HG03139 (cell line): Measurements from ENCODE around the gene ALCAM.
A peak's percentile ranks its signal among the peaks of the same experiment; 100 is the strongest.

Experiments used
- ATAC-seq: cut with Tn5 transposase; IDR thresholded peaks from one replicate; pipeline ENCODE4 v1.9.1; 2021; ENCODE audit not compliant: unreplicated experiment

Gene ALCAM

GRCh38 chr3:105366326-105367062 lies at the start of gene ALCAM:
Gene ALCAM (plus strand): TSS chr3:105366909.
- peak; percentile 53 for ATAC-seq

GRCh38 chr3:105317841-105318240 lies 48.9 kb upstream of the ALCAM start:
- ATAC-seq, result no peak

- peak; percentile 79 for ATAC-seq
Measured at GRCh38 chr3:105322570-105323273, 44.0 kb upstream of the ALCAM start.

- ATAC-seq, result peak; percentile 32
Measured at GRCh38 chr3:105323274-105323599, 43.5 kb upstream of the ALCAM start.

GRCh38 chr3:105324951-105325350 lies 41.8 kb upstream of the ALCAM start:
- ATAC-seq, result no peak

- ATAC-seq, result no peak
Measured at GRCh38 chr3:105327662-105328337, 38.9 kb upstream of the ALCAM start.

- no peak for ATAC-seq
Measured at GRCh38 chr3:105328338-105328730, 38.4 kb upstream of the ALCAM start.

GRCh38 chr3:105332961-105333360 lies 33.7 kb upstream of the ALCAM start:
- no peak for ATAC-seq

GRCh38 chr3:105334138-105334882 lies 32.4 kb upstream of the ALCAM start:
- peak; percentile 75 for ATAC-seq

- ATAC-seq, result no peak
Measured at GRCh38 chr3:105339946-105340345, 26.8 kb upstream of the ALCAM start.

- no peak for ATAC-seq
Measured at GRCh38 chr3:105343991-105344390, 22.7 kb upstream of the ALCAM start.

- ATAC-seq, result no peak
Measured at GRCh38 chr3:105345156-105345555, 21.6 kb upstream of the ALCAM start.

GRCh38 chr3:105347625-105348302 lies 18.9 kb upstream of the ALCAM start:
- ATAC-seq, result no peak

GRCh38 chr3:105348307-105348706 lies 18.4 kb upstream of the ALCAM start:
- ATAC-seq, result no peak

- no peak for ATAC-seq
Measured at GRCh38 chr3:105349684-105350387, 16.9 kb upstream of the ALCAM start.

GRCh38 chr3:105351821-105352220 lies 14.9 kb upstream of the ALCAM start:
- no peak for ATAC-seq

- ATAC-seq, result no peak
Measured at GRCh38 chr3:105352976-105353375, 13.7 kb upstream of the ALCAM start.

GRCh38 chr3:105353485-105354161 lies 13.1 kb upstream of the ALCAM start:
- no peak for ATAC-seq

- no peak for ATAC-seq
Measured at GRCh38 chr3:105354429-105354828, 12.3 kb upstream of the ALCAM start.
